HG03460 (cell line): ENCODE results near the gene ZP1.
"Not testable (repeated sequence)": the region's sequence is repeated elsewhere in the genome, so short reads cannot be mapped to it uniquely, and the experiment has no call there.

Experiments
- ATAC-seq: cut with Tn5 transposase; IDR thresholded peaks from one replicate; pipeline ENCODE4 v1.9.1; 2021; ENCODE audit not compliant: unreplicated experiment

The ZP1 gene, protein sequence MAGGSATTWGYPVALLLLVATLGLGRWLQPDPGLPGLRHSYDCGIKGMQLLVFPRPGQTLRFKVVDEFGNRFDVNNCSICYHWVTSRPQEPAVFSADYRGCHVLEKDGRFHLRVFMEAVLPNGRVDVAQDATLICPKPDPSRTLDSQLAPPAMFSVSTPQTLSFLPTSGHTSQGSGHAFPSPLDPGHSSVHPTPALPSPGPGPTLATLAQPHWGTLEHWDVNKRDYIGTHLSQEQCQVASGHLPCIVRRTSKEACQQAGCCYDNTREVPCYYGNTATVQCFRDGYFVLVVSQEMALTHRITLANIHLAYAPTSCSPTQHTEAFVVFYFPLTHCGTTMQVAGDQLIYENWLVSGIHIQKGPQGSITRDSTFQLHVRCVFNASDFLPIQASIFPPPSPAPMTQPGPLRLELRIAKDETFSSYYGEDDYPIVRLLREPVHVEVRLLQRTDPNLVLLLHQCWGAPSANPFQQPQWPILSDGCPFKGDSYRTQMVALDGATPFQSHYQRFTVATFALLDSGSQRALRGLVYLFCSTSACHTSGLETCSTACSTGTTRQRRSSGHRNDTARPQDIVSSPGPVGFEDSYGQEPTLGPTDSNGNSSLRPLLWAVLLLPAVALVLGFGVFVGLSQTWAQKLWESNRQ

DNA sequence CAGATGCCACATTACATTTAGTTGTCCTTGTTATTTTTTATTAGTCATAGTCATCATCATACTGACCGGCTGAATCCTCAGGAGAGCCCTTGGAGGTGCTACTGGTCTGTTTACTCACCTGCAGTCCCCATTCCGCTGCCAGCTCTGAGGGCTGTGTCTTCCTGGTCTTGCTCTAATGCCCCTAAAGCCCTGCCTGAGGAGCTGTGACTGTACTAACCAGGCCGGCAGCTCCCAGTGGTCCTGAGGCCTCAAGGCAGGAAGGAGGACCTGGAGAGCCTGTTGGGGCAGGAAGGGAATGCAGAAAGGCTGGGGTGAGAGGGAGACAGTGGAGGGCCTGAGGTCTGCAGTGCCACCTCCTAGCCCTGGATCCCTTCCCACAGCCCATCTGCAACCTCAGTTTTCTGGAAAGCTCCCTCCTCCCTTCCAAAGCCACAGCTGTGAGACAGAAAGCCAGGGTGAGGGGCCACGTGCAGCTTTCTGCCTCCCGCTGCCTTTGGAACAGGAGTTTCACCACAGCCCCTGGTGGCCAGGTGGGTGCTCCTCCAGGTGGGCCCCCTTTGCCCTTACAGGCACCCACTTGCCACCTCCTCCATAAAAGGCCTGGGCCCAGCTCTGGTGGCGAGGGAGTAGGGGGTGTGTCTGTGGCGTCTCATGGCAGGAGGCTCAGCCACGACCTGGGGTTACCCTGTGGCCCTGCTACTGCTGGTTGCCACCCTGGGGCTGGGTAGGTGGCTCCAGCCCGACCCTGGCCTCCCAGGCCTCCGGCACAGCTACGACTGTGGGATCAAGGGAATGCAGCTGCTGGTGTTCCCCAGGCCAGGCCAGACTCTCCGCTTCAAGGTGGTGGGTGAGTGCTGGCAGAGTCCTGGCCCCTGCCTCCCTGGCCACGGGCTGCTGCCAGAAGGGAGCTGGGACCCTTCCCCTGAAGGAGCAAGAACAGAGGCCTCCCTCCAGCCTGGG is at the start of gene ZP1:
Gene ZP1, plus strand, starts transcription at position 632 of the 960 bp plus-strand sequence. Its CDS starts 20 bp downstream, at position 652.
- no peak for ATAC-seq

DNA sequence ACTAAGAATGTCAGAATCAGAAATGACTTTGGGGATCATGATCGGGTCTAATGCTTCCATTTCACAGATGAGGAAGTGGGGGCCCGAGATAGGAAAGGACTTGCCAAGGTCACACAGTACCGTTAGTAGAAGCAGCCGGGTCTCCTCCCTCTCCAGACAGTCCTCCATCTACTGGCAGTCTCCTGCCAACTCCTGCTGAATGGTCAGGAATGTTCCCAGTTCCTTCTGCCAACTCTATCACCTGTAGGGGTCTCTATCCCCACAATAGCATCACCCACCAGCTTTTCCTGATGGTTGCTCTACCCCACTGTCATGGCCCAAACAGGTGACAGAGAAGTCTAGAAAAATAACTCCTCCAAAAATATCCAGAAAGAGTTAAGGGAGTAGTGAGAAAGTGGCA is 49.3 kb upstream of the ZP1 start:
- ATAC-seq: no peak

DNA sequence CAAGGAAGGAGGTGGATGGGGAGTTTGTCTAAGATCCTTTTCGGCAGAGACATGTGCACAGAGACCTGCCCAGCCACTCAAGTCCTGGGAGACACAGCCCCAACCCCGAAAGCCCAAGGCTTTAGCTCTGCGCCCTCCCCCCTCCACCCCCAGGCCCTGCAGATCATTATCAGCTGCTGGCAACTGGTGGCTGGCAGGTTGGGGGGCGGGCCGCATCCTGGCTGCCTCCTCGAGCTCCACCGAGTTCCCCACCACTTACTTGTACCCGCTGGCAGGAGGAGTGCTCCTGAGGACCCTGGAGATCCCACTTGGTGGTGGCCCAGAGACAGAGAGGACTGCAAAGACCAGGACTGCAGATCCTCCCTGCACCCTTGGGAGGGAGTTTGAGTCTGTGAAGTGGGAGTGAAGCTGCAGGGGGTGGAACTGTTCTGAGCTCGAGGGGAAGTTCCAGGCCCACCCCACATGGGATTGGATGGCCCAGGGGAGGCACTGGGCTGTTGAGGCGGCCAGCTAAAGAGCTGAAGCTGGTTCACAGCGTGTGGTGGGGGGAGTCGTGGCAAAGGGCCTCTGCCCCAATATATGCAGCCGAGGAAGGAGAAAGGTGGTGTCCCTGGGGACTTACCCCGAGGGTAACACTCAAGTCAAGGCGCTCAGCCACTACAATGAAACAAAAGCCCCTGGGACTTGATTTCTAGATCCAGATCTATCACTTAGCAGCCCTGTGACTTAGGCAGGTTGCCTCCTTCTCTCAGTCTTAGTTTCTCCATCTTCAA is 45.3 kb upstream of the ZP1 start:
- ATAC-seq: no peak

DNA sequence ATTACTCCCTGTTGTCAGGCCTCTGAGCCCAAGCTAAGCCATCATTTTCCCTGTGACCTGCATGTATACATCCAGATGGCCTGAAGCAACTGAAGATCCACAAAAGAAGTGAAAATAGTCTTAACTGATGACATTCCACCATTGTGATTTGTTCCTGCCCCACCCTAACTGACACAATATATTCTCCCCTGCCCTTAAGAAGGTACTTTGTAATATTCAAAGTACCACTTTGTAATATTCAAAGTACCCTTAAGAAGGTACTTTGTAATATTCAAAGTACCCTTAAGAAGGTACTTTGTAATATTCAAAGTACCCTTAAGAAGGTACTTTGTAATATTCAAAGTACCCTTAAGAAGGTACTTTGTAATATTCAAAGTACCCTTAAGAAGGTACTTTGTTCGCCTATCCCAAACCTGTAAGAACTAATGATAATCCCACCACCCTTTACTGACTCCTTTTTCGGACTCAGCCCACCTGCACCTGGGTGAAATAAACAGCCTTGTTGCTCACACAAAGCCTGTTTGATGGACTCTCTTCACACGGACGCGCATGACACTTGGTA is 43.5 kb upstream of the ZP1 start:
- not testable (repeated sequence) for ATAC-seq

DNA sequence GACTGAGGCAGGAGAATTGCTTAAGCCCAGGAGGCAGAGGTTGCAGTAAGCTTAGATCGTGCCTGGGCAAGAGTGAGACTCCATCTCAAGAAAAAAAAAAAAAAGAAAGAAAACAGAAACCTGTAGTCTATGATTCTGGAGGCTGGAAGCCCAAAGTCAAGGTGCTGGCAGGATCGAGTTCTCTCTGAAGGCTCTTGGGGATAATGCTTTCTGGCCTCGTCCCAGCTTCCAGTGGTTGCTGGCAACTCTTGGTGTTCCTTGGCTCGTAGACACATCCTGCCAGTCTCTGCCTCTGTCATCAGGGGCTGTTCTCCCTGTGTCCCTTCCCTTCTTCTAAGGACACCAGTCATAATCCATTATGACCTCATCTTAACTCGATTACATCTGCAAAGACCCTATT is 42.2 kb upstream of the ZP1 start:
- no peak for ATAC-seq

DNA sequence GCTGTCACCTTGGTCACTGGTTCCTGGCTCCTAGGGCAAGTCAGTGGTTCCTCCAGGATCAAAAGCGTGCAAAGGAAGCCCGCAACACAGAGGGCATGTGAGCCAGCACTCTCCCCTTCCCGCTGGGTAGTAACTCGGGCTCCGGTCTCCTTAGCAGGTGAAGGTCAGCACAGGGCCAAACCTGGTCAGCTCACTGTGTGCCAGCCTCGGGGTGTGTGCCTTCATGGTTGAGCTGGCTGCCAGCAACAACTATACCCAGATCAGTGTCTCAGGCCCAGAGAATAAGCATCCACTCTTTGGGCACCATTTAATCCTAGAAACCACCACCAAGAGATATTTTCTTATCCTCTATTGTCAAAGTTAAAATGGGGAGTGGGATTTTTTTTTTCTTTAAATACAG is 41.6 kb upstream of the ZP1 start:
- no peak for ATAC-seq

DNA sequence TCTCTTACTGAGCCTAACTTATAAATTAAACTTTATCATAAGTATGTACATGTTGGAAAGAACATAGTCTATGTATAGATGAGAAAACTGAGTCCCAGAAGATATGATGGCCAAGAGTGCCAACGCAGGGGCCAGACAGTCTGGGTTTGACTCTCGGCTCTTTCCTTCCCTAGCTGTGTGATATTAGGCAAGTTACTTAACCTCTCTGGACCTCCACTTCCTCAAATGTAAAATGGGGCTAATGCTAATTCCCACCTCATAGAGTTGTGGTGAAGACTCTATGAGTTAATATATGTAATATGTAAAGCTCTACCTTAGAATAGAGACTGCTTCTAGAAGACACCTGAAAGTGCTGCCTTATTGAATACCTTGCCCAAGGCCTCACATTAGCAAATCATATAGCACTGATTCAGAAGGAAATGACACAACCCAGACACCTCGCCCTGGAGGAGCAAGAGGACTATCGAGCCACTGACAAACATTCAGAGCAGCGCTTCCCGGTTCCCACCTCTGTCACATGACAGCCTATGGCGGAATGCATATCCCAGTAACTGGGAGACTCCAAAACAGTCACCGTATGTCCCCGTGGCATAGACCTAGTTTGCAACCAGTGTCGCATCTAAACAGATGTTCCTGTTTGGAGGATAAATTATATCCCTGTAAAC is 36.7 kb upstream of the ZP1 start:
- ATAC-seq: no peak

DNA sequence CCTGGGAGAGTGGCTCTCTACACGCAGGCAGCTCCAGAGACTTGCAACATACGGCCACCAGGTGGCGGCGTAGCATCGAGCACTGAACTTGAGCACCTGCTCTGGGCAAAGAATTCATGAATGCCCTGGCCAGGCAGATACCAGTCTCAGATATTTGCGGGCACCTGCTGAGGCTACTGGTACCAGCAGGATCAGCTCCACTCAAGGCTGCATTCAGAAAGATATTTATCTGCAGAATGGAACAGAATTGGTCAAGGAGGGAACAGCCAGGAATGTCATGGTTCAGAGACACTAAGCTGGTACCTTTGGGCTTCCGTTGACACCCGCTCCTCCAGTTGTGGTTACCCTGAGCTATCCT is 36.2 kb upstream of the ZP1 start:
- peak; percentile 70 for ATAC-seq

DNA sequence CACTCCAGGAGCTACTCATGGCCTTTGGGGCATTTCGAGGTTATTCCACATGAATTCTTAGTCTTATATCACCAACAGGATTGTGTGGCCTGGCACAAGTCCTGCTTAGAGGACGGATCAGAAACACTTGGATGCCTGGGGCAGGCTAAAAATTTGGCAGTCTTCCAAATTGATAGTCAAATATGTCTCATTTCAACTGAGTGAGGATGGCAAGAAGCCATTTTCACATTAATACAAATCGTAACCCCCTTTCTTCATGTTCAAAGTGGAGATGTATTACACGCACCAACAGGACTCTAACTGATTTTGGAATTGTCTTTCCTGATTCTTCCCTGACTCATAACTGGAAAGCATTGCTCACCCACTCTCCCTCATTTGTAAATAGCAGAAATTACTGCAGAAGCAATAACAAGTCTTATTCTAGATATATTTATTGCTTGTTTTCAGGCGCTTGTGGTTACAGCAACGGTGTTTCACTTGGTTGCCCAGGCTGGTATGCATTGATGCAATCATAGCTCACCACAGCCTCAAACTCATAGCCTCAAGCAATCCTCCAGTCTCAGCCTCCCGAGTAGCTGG is 35.8 kb upstream of the ZP1 start:
- no peak for ATAC-seq

DNA sequence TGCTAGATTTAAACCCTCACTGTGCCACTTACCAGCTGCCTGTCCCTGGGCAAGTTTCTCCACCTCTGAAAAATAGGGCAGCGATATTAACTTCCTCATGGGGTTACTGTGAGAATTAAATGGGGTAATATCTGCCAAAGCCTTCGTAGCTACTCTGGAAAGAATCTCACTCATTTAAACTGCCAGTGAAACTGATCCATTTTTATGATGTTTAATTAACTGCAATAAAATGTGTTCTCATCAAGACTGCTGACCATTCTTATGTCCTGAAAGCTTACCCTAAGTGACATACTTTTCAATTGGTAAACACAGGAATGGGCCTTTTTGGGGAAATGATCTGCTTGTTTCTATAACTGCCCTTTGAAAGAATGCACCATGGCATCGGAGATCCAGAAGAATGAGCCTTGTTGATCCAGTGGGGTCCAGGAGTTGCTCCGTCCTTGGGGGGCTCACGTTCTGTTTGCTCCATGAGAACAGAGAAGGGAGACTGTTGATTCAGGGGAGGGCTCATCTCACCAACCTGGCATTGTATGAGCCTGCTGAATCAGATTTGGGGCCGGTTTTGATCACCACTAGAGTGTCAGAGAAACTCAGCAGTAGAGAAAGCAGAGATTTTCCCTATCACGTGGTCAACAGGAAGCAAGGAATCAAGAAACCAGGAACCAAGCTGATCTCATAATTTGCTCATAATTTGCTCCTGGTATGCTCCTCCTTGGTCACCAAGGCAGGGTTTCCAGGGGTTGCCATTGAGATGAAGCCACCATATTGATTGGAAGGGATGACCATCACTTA is 32.4 kb upstream of the ZP1 start:
- ATAC-seq: no peak

DNA sequence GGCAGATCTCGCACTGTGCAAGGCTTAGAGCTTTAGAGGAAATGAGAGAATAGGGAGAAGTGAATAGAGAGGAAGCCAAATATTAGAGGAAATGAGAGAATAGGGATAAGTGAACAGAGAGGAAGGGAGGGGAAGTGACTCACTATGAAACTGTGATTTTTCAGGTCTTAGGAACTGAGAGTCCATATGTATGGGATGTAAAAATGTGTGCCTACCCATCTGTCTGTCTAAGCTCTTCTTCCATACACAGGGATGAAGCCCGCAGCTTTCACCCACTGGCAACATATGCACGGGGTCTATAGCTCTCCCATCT is 31.9 kb upstream of the ZP1 start:
- no peak for ATAC-seq

DNA sequence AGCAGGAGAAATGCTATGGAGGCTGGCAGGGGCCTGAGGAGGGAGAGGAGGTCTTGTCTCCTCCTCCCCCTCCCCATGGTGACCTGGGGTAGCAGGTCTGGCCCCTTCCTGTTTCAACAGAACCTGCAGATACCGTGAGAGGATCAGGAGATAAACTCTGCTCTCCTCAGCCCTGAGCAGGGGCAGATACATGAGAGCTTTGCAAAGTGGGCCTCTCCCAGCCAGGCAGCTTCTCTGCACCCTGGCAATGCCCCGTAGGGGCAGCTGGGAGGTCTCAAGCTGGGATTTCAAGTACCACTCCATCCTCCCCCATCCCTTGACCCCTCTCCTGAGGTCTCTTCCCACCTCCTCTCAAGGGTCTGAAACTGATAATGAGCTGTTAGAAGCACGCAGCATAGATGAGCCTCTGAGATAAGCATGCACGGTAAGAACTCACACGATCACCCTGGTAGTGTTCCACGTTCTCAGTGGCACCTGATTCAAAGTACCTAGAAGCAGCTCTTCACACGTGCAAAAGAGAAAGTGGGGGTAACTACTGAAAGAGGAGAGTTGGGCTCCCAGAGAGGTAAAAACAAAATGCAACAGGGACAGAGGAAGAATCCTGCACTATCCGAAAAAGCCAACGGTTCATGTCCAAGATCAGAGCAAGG is 30.4 kb upstream of the ZP1 start:
- no peak for ATAC-seq

DNA sequence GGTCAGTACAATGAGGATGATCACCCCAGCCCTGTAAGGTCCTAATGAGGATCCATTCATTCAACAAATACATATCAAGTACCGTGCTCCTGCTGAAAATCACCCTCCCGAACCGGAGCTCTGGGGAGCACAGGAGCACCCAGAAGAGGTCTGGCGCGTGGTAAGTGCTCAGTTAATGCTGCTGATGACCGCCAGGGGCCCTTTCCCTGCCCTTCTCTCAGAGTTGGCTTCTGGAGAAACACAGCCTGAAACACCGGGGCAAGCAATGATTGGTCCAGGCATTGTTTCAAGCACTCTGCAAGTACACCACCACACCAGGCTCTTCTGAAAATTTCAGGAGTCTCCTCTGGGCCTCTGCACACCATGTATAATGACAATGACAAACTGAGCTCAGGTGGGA is 29.2 kb upstream of the ZP1 start:
- ATAC-seq: no peak

DNA sequence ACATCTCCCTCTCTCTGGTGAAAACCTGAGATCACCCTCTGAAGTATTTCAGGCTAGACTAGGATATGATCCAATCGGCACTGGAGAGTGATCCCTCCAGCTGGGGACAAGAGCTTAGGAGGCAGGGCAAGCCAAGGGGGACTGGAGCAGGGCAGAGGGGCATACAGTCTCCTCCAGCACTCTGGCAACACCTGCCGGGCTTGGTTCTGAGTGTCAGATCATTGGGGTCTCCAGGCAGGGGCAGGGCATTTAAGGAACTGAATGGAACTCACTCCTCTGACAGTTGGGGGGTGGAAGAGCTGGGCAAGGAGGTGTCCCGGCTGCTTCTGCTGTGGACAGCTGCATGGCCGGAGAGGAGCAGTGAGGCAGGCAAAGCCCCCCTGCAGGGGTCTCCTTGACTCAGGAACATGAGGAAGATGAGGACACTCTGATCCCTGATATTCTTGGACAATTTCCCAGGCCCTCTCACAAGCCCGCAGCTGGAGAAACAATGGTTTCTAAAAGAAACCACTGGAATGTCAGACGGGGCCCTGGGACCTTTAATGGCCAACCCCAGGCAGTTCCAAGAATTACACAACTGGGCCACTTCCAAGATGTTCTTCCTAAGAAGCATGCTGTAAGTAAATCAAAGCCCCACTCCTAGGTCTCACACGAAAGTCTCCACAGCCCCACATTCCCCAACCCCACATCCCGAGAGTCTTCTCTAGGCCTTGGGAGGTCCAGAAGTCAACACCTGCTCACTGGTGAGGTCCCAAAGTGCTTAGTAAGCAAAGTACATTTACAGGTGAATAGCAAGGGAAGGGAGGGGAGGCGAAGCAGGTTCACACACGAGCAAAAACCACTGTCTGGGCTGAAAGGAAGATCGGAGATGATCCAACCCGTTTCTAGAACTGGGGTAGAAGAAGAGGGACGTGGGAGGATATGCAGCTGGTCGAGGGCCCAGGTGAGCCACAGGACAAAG is 26.6 kb upstream of the ZP1 start:
- no peak for ATAC-seq

DNA sequence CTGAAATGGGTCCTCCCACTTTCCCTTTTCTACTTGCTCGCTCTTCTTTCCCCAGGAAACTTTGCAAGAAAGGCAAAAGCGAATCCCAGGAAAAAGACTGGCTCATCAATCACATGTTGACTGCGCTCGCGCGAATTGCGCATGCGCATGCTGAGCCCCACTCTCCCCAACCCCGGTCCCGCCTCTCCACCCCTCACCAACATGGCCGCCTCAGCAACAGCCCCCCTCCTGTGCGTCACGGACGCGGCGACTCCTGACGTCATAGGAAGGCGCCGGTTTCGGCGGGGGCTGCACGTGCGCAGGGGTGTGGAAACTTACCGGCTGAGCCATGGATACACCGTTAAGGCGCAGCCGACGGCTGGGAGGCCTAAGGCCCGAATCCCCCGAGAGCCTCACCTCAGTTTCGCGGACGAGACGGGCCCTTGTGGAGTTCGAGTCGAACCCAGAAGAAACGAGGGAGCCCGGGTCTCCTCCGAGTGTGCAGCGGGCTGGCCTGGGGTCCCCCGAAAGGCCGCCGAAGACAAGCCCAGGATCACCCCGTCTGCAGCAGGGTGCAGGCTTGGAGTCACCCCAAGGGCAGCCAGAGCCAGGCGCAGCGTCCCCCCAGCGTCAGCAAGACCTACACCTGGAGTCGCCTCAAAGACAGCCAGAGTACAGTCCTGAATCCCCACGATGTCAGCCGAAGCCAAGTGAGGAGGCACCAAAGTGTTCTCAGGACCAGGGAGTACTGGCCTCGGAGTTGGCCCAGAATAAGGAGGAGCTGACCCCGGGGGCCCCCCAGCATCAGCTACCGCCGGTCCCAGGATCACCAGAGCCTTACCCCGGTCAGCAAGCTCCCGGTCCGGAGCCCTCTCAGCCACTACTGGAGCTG is 25.3 kb upstream of the ZP1 start, which contains the start of gene CCDC86:
Gene CCDC86, plus strand, starts transcription at position 317 of the 871 bp plus-strand sequence. Its CDS starts 12 bp downstream, at position 329.
- peak; percentile 71 for ATAC-seq
